K562 (cell line): Measurements from ENCODE around the gene ING4. TPM values are rescaled to one million over a fixed set of nuclear protein-coding genes. Genes with fewer than 3 reads are reported as not detected.

Experiments used
- ATAC-seq: fragments of 200-7000 bp; cut with Tn5 transposase; 3 replicates; pipeline ENCODE4 v1.9.1; 2020; ENCODE audit warnings: moderate library complexity
- BruUV-seq: library from RNA; stranded (reverse); fragments of 400-500 nt; replicated peaks from 2 replicates; lab custom pipeline; 2021; lab: Mats Ljungman, UMichigan
- CTCF ChIA-PET: fragments of 300-600 bp; formaldehyde crosslinking; extraction: SDS; loops from one replicate; lab custom pipeline; 2021; ENCODE audit warnings: low intra/inter-chr PET ratio; lab: Yijun Ruan, JAX
- POLR2A ChIA-PET: fragments of 300-600, 350-650 bp; sonication (Branson Sonifier 250); formaldehyde crosslinking; extraction: SDS; loops from one replicate; lab custom pipeline; 2021; ENCODE audit warnings: antibody characterized with exemption, inconsistent platforms; lab: Yijun Ruan, JAX
- DNase-seq, 4 experiments: peaks; one replicate each; pipeline versions ENCODE4 v3.0.0 to v3.0.0-alpha.2; 2011 to 2018; ENCODE audit warnings: low spot score in 3 of 4, mixed read lengths in 3 of 4; ENCODE audit errors: extremely low read depth in 1 of 4
- FAIRE-seq: peaks from 2 replicates; lab custom pipeline; 2011; peaks lifted over from hg19 to GRCh38; lab: Jason Lieb, UNC
- H2AFZ ChIP-seq: 2 replicates; pipeline ENCODE4 v1.6.0; 2011; ENCODE audit warnings: low read depth, low read length, control low read depth, inconsistent platforms
- H3K27ac ChIP-seq: fragments of 200-600 bp; 3 replicates; pipeline ENCODE4 v1.8.0; 2011; ENCODE audit warnings: low read depth, mild to moderate bottlenecking, control low read depth, inconsistent platforms, low read length, moderate library complexity, mixed read lengths; ENCODE audit errors: extremely low read depth
- H3K27me3 ChIP-seq, 2 experiments: fragments of 300-600 bp in 1 of 2; 2 replicates in 1 of 2; 3 replicates in 1 of 2; pipeline versions ENCODE4 v1.6.0 to v1.8.0; 2011; ENCODE audit warnings: inconsistent platforms in 2 of 2, low read length in 2 of 2, mild to moderate bottlenecking in 1 of 2, mixed read lengths in 1 of 2, moderate library complexity in 1 of 2; ENCODE audit not compliant: control insufficient read depth in 2 of 2, insufficient read depth in 2 of 2
- H3K36me3 ChIP-seq: fragments of 300-600 bp; 3 replicates; pipeline ENCODE4 v1.8.0; 2011; ENCODE audit warnings: mild to moderate bottlenecking, low read length, inconsistent platforms; ENCODE audit not compliant: control insufficient read depth, insufficient read depth
- H3K4me1 ChIP-seq, 2 experiments: fragments of 200-600 bp in 1 of 2; replicated peaks in 1 of 2; 2 replicates in 1 of 2; 3 replicates in 1 of 2; pipeline versions ENCODE4 v1.5.1 to v1.8.0; 2011; ENCODE audit warnings: inconsistent platforms in 2 of 2, low read length in 2 of 2, mild to moderate bottlenecking in 1 of 2, mixed read lengths in 1 of 2, moderate library complexity in 1 of 2; ENCODE audit not compliant: control insufficient read depth in 2 of 2, insufficient read depth in 2 of 2
- H3K4me2 ChIP-seq: 2 replicates; pipeline ENCODE4 v1.6.1; 2011; ENCODE audit warnings: low read length, control low read depth, inconsistent platforms, mixed read lengths; ENCODE audit not compliant: insufficient read depth
- H3K4me3 ChIP-seq: fragments of 200-600 bp; sonication (generic), shearing (Covaris generic); 2 replicates; pipeline ENCODE4 v1.5.1; 2016; ENCODE audit warnings: control low read depth, inconsistent platforms
- H3K79me2 ChIP-seq: fragments of 200-600 bp; 3 replicates; pipeline ENCODE4 v1.8.0; 2011; ENCODE audit warnings: low read length, inconsistent platforms; ENCODE audit not compliant: control insufficient read depth, insufficient read depth
- H3K9ac ChIP-seq, 2 experiments: 2 replicates each; pipeline versions ENCODE4 v1.6.0 to v1.6.1; 2011; ENCODE audit warnings: low read depth in 2 of 2, low read length in 2 of 2, control low read depth in 1 of 2, inconsistent platforms in 1 of 2, mild to moderate bottlenecking in 1 of 2, mixed read lengths in 1 of 2; ENCODE audit not compliant: insufficient read depth in 1 of 2
- H3K9me1 ChIP-seq: one replicate; pipeline ENCODE4 v1.6.0; 2011; ENCODE audit warnings: inconsistent platforms, mild to moderate bottlenecking, low read length, moderate library complexity; ENCODE audit not compliant: control insufficient read depth, insufficient read depth
- H3K9me3 ChIP-seq: replicated peaks from 2 replicates; pipeline ENCODE4 v1.5.1; 2011; ENCODE audit warnings: low read depth, low read length, inconsistent platforms; ENCODE audit not compliant: control insufficient read depth, insufficient read depth
- H4K20me1 ChIP-seq: replicated peaks from 2 replicates; pipeline ENCODE4 v1.6.1; 2011; ENCODE audit warnings: low read length, inconsistent platforms, mixed read lengths; ENCODE audit not compliant: control insufficient read depth, insufficient read depth
- THRAP3 ChIP-seq: fragments of 450-650 bp; IDR thresholded peaks from 2 replicates; pipeline ENCODE4 v1.6.1; 2016; ENCODE audit warnings: mild to moderate bottlenecking, inconsistent platforms, borderline replicate concordance
- ZFP30 ChIP-seq: fragments of 250-450 bp; sonication (Bioruptor Pico); IDR thresholded peaks from 2 replicates; pipeline ENCODE4 v1.8.0; 2022; ENCODE audit warnings: moderate library complexity, mild to moderate bottlenecking, inconsistent platforms, borderline replicate concordance
- WGBS: fragments of 100-300 bp; shearing (Covaris generic); methylation state at CpG from one replicate; pipeline ENCODE4 v1.1.6; 2016; ENCODE audit warnings: low coverage, mixed read lengths; ENCODE audit not compliant: insufficient coverage; ENCODE audit errors: missing lambda C conversion rate; 5-methylcytosine and 5-hydroxymethylcytosine counted together
- in situ Hi-C: fragments of 300-500 bp; cut with MboI; formaldehyde crosslinking; loops from 4 replicates; pipeline ENCODE4 v1.15.0; 2018; ENCODE audit warnings: inconsistent platforms, mixed read lengths
- intact Hi-C: fragments of 100-400 bp; cut with micrococcal nuclease; formaldehyde crosslinking; loops from 2 replicates; pipeline ENCODE4 v1.14.2; 2022
- polyA plus RNA-seq, 8 experiments: library from polyadenylated mRNA; depleted of rRNA in 4 of 8; stranded (reverse) in 5 of 8; unstranded in 3 of 8; fragments of >200 nt; fragmentation: Nextera tagmentation in 2 of 8; fragmentation: Illumina TruSeq in 1 of 8; extraction: Ambion mirVana in 2 of 8; extraction: Trizol in 1 of 8; gene quantifications; 2 replicates each; pipeline versions ENCODE4 v1.2.1 to v1.2.3, GENCODE V29; 2011 to 2014; ENCODE audit warnings: inconsistent platforms in 1 of 8, missing spikeins in 1 of 8
- total RNA-seq, 7 experiments: library from RNA; depleted of rRNA in 6 of 7; stranded (reverse); fragments of >200 nt in 6 of 7; fragmentation: Illumina TruSeq in 2 of 7; extraction: Trizol in 2 of 7; gene quantifications; 2 replicates each; pipeline versions ENCODE4 v1.2.1 to v1.2.3, GENCODE V29; 2011 to 2021; ENCODE audit warnings: low replicate concordance in 1 of 7
- TF ChIP-seq, protein P1 (sequence below): fragments of 250-450 bp; sonication (Bioruptor Pico); IDR thresholded peaks from 2 replicates; pipeline ENCODE4 v1.5.0; 2022; ENCODE audit warnings: mild to moderate bottlenecking

The ING4 gene
- total and polyA plus RNA-seq, 9 of the 15 experiments (the other 6 are each of a cell fraction or from before 2014, with no cell fraction given) = 6.6 to 30.2 (median 15.7) TPM

DNA sequence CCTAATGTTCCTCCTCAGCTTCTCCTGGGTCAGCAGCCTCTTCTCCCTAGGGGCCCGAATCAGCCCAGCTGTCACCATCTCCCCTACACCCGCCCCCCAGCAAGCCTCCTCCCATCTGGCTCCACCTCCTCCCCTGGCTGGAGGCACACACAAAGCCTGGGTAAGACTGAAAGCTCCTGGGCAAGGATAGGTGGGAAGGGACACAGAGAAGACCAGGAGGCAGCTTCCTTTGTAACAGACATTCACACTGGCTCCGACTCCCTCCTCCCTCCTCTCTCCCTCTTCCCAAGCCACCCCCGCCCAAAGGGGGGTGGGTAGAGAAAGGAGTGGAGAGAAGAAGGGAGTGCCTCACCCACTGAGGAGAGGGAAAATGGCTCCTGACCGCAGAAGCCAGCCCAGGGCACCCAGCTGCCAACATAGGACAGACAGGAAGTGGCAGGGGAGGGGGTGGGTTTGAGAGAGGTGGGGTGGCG, 59.8 kb downstream of the ING4 start:
- intact Hi-C loops = no loop called here
- Histone ChIP-seq H3K27ac (no peak overlapping the region; the same call in 2 of the 3 replicates), H3K9ac (peak overlapping the region in 1 of 2 experiments; percentile 72; a peak in 1 of 4 replicates), H3K79me2 (peaks cover 84% of the 10 kb centered on the region), H4K20me1 (peaks cover 30% of the 10 kb centered on the region), H3K9me3 (no peaks in the 10 kb centered on the region), H3K4me1 (peaks cover 16 to 20% of the 10 kb centered on the region in 2 experiments; a peak in 4 of 5 replicates), H2AFZ (no peak overlapping the region), H3K27me3 (no peaks in the 10 kb centered on the region), H3K36me3 (peaks cover 78% of the 10 kb centered on the region), H3K9me1 (no peaks in the 10 kb centered on the region), H3K4me3 (no peak overlapping the region), H3K4me2 (no peak overlapping the region)
- in situ Hi-C loops = no loop called here
- 83% methylated on average over 1 of the region's 6 CpGs for WGBS
- FAIRE-seq (no peak), ATAC-seq (no peak), DNase-seq (no peak)
- BruUV-seq = no TSS peak
- TF ChIP-seq, protein P1, sequence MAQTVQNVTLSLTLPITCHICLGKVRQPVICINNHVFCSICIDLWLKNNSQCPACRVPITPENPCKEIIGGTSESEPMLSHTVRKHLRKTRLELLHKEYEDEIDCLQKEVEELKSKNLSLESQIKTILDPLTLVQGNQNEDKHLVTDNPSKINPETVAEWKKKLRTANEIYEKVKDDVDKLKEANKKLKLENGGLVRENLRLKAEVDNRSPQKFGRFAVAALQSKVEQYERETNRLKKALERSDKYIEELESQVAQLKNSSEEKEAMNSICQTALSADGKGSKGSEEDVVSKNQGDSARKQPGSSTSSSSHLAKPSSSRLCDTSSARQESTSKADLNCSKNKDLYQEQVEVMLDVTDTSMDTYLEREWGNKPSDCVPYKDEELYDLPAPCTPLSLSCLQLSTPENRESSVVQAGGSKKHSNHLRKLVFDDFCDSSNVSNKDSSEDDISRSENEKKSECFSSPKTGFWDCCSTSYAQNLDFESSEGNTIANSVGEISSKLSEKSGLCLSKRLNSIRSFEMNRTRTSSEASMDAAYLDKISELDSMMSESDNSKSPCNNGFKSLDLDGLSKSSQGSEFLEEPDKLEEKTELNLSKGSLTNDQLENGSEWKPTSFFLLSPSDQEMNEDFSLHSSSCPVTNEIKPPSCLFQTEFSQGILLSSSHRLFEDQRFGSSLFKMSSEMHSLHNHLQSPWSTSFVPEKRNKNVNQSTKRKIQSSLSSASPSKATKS = no peak
- no peak for TF ChIP-seq THRAP3
- no peak for TF ChIP-seq ZFP30
- ChIA-PET POLR2A (interaction anchor here (0.6 to 1.2 kb wide), 5 partner anchors 10 to 221 kb away, joined by 3 to 4 read pairs (median 4); partner anchors contain the start of gene NOP2), CTCF (no interaction called here)
